SK-N-SH treated with all-trans-retinoic acid at 6 μM for 48 hours (cell line): Measurements from ENCODE around the gene USP24.

ENCODE experiments used
- ISL1 ChIP-seq: fragments of 250-450 bp; sonication (Bioruptor Pico); IDR thresholded peaks from 2 replicates; pipeline ENCODE4 v2.1.2; 2022; ENCODE audit warnings: mild to moderate bottlenecking, moderate library complexity
- TCF4 ChIP-seq: fragments of 250-450 bp; sonication (Bioruptor Pico); IDR thresholded peaks from 2 replicates; pipeline ENCODE4 v1.8.0; 2021; ENCODE audit warnings: mild to moderate bottlenecking, moderate library complexity, borderline replicate concordance
- ZNF565 ChIP-seq: fragments of 450-650 bp; formaldehyde crosslinking; conservative IDR thresholded peaks from 2 replicates; pipeline ENCODE4 v1.5.0; 2020; ENCODE audit warnings: low read depth, mild to moderate bottlenecking, moderate library complexity

GRCh38 chr1:55181666-55182065 lies 33.5 kb downstream of the USP24 start:
- TF ChIP-seq TCF4 (CRISPR knock-in tag) = no peak
- no peak for TF ChIP-seq ZNF565 (CRISPR knock-in tag)
- no peak for TF ChIP-seq ISL1 (CRISPR knock-in tag)
